Pons (tissue), 1 donor: ENCODE measurements around the gene NCS1.

Experiments used
- DNase-seq: peaks from one replicate; pipeline ENCODE4 v3.0.0-alpha.2; 2016; ENCODE audit warnings: low spot score

NCS1 gene

GRCh38 chr9:130214776-130215340 lies 42.7 kb downstream of the NCS1 start:
- no peak for DNase-seq

- no peak for DNase-seq
Measured at GRCh38 chr9:130215341-130216119, 43.3 kb downstream of the NCS1 start.

DNA sequence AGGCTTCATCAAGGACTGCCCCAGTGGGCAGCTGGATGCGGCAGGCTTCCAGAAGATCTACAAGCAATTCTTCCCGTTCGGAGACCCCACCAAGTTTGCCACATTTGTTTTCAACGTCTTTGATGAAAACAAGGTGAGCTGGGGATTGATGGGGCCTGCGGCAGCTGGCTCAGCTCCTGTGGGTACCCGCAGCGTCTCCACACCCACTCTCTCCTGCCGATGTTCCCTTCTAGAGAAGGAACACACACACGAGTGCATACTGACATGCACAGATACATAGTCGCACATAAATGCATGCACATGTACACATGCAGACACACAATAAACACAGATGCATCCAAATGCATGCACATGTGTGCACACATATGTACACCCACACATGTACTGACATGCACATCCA lies 45.6 kb downstream of the NCS1 start:
- DNase-seq = no peak

DNA sequence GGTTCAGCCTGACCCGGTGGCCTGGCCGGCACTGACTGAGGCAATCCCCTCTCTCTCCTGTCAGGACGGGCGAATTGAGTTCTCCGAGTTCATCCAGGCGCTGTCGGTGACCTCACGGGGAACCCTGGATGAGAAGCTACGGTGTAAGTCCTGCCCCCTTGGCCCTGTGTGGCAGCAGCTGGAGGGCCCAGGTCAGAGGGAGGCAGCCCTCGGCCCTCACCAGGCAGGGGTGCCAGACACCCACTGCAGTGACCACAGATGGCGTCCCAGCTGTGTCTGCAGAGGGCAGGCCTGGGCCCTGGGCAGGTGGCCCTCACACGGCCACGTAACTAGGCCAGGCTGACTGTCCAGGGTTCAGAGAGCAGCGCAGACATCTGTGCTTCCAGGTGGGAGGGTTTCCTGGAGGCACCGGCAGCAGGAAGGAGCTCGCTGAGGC lies 47.5 kb downstream of the NCS1 start:
- DNase-seq = no peak

DNA sequence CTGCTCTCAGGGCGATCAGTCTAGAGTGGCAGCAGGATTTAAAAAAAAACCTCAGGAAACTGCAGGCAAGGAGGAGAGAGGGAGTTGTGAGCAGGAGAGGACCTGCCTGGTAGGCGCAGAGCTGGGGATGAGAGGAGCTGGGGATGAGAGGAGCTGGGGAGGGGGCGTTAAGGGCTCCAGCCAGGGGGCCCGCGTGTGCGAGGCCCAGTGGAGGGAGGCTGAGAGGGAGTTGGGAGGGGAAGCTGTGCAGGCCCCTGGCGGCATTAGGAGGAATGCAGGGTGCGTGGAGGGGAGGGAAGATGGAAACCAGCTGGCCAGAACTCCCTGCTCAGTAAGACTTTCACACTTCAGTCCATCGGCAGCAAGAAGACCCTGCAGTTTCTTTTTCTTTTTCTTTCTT lies 48.1 kb downstream of the NCS1 start:
- DNase-seq = no peak

- no peak for DNase-seq
Measured at GRCh38 chr9:130222833-130223232, 50.6 kb downstream of the NCS1 start.

DNA sequence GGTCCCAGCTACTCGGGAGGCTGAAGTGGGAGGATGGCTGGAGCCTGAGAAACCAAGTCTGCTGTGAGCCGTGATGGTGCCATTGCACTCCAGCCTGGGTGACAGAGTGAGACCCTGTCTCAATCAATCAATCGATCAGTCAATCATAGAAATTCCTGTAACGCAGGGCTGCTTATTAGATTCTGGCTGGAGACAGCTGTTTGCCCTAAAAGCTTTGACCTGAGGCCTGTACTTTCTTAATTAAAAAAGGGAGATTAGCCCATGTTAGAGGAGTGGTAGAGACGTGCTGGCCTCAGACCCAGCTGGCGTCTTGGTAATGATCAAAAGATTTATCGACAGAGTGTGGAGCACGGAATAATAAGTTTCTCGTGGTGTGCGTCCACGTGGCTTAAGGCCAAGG lies 52.9 kb downstream of the NCS1 start:
- no peak for DNase-seq

GRCh38 chr9:130225586-130225985 lies 53.4 kb downstream of the NCS1 start:
- no peak for DNase-seq

DNA sequence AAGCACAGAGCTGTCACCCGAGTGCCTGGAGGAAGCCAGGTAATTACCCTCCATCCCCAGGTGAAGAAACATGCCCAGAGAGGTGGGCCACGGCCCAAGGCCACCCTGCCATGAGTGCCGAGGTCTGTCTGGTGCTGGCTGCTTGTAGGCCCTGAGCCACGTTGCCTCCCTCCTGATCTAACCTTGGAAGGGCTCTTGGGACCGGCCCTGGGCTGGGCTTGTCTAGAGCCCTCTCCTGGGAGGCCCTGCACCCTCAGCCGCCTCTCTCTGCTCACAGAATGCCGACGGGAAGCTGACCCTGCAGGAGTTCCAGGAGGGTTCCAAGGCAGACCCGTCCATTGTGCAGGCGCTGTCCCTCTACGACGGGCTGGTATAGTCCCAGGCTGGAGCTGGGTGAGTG lies 53.9 kb downstream of the NCS1 start:
- DNase-seq = no peak

GRCh38 chr9:130227833-130228232 lies 55.6 kb downstream of the NCS1 start:
- no peak for DNase-seq

- no peak for DNase-seq
Measured at GRCh38 chr9:130229759-130230158, 57.6 kb downstream of the NCS1 start.

- DNase-seq = no peak
Measured at GRCh38 chr9:130230631-130231030, 58.4 kb downstream of the NCS1 start.

DNA sequence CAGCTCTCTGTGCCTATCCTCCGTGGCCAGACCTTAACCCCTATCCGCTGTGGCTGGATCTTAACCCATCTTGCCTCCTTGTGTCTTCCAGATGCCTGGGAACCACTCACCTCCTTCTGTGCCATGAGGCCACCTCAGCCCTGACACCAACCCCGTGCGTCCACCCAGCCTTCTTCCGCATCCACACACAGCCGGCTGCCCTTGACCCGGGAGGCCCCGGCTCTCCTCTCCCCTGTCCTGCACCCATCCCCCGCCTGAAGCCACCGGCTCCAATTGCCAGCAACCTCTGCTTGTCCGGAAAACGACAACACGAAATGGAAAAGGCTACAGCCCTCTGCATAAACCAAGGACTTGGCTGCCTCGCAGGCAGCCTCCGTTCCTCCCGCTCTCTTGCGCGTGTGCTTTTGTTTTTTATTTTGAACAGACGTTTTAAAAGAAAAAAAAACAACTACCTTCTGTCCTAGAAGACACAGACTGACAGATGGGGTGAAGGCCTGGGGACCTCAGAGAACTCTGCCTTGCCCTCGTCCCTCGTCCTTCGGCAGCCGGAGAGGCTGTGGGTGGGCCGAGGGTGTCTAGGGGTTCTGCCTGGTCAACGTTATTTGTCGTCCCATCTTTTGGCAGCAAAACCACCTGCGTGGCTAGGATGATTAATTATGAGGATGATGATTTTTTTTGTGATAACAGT lies 60.8 kb downstream of the NCS1 start:
- DNase-seq = no peak

- DNase-seq = no peak
Measured at GRCh38 chr9:130233587-130233945, 61.4 kb downstream of the NCS1 start.

- no peak for DNase-seq
Measured at GRCh38 chr9:130234340-130235260, 62.4 kb downstream of the NCS1 start.

- peak; percentile 51 for DNase-seq
Measured at GRCh38 chr9:130235558-130236435, 63.6 kb downstream of the NCS1 start.

DNA sequence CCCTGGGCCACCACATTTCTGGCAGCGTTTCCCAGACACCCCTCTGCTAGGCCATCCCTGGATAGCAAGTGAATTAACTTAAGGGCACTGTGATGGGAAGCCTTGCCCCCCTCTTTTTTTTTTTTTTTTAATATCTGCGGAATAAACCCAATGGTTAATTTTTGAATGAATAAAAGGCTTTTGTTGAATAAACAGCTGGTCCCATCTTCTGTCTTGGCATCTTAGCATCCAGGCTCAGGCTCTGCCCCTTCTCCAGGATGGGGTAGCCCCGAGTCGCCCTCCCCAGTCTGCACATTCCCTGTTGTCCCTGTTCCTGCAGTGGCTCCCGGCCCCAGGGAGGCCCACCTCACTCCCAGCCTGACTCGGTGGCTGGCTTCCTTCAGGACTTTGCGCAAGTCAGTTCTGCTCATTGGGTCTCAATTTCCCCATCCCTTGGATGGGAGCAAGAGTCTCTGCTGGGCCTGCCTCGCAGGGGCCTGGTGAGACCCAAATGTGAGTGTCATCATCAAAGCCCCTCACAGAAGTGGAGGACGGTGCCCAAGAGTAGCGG lies 64.3 kb downstream of the NCS1 start:
- no peak for DNase-seq

DNA sequence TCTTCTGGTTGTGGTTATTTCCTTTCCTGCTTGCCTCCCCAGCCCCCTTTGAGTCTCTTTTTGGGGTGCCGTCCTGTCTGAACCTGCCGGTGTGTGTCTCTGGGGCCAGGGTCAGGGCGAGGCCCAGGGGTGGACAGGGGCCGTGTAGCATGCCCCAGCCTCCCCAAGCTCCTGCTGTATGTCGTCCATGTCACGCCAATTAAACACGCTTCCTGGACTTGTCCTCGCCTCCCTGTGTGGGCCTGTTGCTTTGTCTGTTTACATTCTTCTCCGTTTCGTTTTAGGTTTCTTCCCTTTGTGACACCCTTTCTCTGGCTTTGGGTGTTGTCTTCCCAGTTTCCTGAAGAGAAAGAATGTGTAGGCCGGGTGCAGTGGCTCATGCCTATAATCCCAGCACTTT lies 64.9 kb downstream of the NCS1 start:
- no peak for DNase-seq

- no peak for DNase-seq
Measured at GRCh38 chr9:130237763-130238524, 65.7 kb downstream of the NCS1 start.

- no peak for DNase-seq
Measured at GRCh38 chr9:130239363-130239695, 67.1 kb downstream of the NCS1 start.
